GM21423 (cell line): ENCODE measurements around the gene CRYBA4.

Experiments
- ATAC-seq: cut with Tn5 transposase; IDR thresholded peaks from one replicate; pipeline ENCODE4 v1.9.1; 2021; ENCODE audit warnings: mild to moderate bottlenecking, moderate library complexity; ENCODE audit not compliant: unreplicated experiment

The CRYBA4 gene

DNA sequence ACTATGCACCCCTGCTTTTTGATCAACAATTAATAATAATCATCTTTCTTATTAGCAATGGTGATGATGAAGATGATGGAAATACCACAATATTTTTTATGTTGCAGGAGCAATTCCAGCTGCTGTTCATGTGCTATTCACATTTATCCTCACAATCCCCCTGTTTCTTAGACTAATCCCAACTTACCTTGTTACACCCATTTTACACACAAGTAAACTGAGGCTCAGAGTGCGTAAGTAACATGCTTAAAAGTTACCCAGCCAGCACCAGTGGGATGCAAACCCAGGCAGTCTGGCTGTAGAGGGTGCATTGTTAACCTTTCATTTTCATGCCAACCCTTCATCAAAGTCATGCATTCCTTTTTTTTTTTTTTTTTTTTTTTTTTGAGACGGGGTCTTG is 1.6 kb upstream of the CRYBA4 start:
- no peak for ATAC-seq

- no peak for ATAC-seq
Measured at GRCh38 chr22:26623984-26624383, 2.2 kb downstream of the CRYBA4 start.

DNA sequence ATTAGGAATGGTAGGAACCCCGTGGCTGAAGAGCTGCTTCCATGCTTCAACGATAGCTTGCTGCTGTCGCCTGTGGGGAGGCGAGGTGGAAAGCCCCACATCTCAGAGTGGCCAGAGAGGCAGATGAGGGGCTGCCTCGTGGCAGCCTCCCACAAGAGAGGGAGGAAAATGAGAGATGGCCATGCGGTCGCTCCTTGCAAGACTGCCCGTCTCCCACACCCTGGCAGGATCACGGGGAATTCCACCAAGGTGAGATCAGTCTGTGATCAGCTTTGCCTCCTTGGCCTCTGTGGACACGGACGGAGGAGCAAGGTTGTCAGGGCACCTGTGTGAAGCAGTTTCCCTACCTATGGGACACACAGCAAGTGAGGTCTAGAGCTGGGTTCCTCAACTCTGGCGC is 3.0 kb downstream of the CRYBA4 start:
- no peak for ATAC-seq

DNA sequence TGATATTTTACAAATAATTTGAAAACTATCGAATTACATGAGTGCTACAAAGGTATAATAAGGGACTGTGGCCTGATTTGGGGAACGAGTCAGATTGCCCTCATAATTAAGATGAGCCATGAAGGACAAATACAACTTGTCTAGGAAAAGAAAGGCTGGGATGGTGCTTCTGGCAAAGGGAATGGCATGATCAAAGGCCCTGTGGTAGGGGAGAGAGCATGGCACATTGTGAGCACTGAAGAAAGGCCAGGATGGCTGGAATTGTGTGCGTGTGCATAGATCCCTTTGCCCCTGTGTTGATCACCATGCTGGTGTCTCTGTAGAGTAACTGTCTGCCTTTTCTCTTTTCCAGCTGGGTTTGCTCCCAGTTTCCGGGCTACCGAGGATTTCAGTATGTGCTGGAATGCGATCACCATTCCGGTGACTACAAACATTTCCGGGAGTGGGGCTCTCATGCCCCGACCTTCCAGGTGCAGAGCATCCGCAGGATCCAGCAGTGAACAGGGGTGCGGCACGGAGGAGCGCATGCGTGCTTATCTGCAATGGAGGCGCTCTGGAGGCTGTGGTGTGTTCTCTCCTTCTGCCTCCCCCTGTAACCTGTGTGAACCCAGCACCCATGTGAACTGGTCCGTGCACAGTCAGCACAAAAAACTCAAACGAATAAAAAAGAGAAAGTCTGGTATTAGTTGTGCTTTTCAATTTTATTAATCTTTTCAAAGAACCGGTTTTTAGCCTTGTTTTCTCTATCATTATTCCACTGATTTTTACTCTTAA is 8.4 kb downstream of the CRYBA4 start:
- no peak for ATAC-seq

GRCh38 chr22:26631282-26631681 is 9.5 kb downstream of the CRYBA4 start:
- ATAC-seq: no peak

DNA sequence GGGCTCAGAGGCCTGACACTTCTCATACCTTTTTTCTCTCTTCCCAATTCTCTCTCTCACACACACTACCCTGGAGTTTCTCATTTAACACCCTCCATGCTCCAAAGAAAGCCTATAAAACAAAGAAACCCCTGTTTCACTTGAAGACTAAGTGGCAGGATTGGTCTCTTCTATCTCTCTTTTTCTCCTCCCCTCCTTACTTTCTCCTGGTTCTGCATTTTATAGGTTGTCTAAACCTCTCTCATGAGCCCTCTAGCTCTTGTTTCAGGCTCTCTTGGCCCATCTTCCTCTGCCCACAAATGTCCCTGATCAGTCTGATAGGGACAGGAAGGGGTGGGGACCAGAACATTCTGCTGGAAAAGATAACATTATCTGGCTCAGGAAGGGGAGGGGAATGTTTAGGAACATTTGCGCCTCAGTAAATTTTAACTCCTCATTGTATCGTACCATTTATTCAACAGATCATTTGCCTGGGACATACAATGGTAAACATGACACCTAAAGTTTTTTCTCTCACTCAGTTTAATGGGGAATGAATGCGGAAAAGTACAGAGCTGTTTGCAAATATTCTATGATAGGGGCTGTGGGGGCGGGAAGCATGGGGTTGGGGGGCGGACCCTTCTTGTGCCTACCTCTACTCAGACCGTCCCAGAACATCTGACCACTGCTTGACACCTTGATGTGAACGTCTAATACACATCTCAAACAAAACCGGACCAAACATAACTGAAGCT is 10.8 kb downstream of the CRYBA4 start:
- ATAC-seq: no peak

DNA sequence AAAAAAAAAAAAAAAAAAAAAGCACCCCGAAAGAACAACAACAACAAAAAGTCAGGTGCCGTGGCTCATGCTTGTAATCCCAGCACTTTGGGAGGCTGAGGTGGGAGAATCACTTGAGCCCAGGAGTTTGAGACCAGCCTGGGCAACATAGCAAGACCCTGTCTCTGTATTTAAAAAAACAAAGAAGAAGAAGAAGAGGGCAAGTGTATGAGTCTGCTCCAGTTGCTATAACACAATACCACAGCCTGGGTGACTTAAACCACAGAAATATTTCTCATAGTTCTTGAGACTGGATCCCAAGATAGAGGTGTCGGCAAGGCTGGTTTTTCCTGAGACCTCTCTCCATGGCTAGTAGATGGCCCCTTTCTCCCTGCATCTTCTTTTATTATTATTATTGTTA is 12.4 kb downstream of the CRYBA4 start:
- ATAC-seq: no peak

- ATAC-seq: no peak
Measured at GRCh38 chr22:26635117-26635516, 13.4 kb downstream of the CRYBA4 start.

GRCh38 chr22:26636296-26636695 is 14.5 kb downstream of the CRYBA4 start:
- no peak for ATAC-seq

DNA sequence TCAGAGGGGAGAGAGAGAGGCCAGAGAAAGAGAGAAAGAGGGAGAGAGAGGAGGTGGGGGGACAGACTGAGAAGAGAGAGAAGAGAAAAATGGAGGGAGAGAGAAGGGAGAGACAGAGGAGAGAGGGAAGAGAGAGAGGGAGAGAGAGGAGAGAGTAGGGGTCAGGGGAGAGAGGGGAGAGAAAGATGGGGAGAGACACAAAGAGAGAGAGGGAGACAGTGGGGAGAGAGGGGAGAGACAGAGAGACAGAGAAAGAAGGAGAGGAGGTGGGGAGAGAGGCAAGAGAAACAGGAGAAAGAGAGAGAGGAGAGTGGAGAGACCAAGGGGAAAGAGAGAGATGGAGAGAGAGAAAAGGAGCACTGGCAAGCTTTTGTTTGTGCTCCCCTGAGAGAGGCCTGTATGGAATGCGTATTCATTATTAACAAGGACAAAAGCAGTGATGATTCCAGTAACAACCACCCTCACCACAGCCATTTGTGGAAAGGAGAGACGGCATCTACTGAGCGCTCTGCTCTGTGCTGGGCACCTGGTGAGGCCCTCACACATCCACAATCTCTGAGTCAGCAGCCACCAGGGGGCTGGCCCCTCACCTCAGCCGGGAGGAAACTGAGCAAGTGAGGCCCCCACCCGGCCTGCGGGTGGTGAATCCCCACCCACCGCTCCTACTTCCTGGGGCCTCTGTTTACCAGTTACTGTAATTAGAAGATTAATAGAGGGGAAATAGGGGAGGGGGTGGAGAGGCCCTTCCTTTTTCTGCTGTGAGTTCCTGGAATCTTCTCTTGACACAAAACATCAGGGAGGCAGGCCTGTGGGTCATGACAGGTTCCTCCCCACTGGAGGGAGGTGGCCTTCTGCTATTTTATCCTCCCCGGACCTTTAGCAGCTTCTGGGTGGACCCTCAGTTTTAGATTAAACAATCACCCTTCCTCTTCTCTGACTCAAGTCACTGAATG is 21.0 kb downstream of the CRYBA4 start:
- no peak for ATAC-seq

GRCh38 chr22:26643418-26644100 is 21.8 kb downstream of the CRYBA4 start:
- ATAC-seq: no peak

GRCh38 chr22:26646158-26646557 is 24.4 kb downstream of the CRYBA4 start:
- ATAC-seq: no peak

GRCh38 chr22:26648011-26648497 is 26.3 kb downstream of the CRYBA4 start:
- ATAC-seq: no peak

DNA sequence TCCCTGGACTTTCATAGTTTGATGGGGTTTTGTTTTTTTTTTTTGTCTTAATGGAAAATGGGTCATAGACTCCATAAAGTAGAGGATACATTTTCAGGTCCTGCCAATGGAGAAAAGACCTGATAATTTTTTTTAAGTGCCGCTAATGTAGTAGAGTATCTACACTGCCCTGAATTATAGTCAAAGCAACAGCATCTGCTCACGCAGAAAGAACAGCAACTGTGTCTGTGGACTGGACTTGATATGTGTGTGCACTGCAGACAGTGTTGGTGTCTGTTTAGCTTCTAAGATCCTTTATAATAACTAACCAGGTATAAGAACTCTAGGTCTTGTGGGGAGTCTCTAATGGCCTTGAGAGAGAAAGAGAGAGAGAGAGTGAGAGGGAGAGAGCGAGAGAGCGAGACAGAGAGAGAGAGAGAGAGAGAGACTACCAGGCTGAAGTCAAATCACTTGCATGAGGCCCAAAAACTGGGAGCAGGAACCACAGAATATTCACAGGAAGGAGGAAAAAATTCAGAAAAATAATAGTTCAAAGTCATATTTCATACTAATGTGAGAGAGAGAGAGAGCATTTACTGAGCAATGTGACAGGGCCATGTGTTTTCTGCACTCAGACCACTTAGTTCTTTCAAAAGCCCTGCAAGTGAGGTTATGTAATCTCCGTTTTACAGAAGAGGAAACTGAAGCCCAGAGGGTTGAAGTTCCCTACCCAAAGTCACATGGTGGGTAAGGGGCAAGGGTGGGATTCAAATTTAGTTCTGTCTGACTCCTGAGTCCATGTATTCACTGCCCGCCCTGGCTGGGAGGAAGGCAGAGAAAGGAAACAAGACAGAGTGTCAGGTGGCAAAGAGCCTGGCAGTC is 27.0 kb downstream of the CRYBA4 start:
- ATAC-seq: no peak

DNA sequence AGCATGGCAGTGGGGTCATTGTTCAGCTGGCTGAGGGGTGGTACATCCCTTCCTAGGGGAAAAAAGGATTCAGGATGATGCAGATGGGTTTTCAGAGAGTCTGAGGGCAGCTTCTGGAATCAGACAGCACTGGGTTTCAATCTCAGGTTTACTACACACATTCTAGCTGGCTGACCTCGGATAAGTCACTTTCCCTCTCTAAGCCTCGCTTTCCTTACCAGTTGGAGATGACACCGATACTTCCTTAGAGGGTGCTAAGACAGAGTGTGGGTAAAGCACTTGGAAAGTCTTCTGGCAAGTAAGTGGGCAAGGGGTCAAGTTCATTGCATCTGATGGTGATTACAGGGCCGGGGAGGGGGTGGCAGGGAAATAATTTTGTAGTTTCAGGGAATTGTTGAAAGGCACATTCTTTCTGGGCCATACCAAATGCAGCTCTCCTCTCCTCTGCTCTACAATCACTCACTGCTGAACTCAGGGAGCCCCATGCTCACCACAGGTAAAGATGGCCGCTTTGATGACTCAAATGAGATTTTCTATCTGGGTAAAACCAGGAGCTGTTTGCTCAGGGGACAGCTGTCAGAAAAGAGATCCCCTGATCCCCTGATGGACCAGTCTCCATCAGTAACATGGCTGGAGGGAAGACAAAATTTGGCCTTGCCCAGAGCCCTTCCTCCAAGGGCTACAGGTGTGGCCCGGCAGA is 29.1 kb downstream of the CRYBA4 start:
- no peak for ATAC-seq

DNA sequence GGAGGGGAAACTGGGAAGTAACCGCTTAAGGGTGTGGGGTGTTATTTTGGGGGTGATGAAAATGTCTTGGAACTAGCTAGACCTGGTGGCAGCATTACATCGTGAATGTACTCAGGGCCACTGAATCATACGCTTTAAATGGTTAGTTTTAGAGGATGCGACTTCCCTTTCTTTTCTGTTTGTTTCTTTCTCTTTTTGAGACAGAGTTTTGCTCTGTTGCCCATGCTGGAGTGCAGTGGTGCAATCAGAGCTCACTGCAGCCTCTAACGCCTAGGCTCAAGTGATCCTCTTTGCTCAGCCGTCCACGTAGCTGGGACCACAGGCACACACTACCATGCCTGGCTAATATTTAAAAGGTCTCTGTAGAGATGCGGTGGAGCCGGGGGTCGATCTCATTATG is 30.1 kb downstream of the CRYBA4 start:
- ATAC-seq: no peak

GRCh38 chr22:26656891-26657851 is 35.4 kb downstream of the CRYBA4 start, which contains the start of gene MIAT:
Gene MIAT, plus strand, starts transcription at chr22:26657588.
- no peak for ATAC-seq

- no peak for ATAC-seq
Measured at GRCh38 chr22:26658161-26658560, 36.4 kb downstream of the CRYBA4 start.
